Panc1 (cell line): ENCODE results near the gene SNED1.

Experiments
- POLR2AphosphoS5 ChIP-seq: IDR thresholded peaks from 2 replicates; pipeline ENCODE4 v1.6.1; 2012; ENCODE audit warnings: mild to moderate bottlenecking, low read depth, low read length, moderate library complexity
- SIN3A ChIP-seq: IDR thresholded peaks from 2 replicates; pipeline ENCODE4 v1.6.1; 2012; ENCODE audit warnings: low read depth, mild to moderate bottlenecking, low read length, moderate library complexity, borderline replicate concordance; ENCODE audit not compliant: insufficient read depth
- TF ChIP-seq, protein P1 (sequence below): fragments of 450-650 bp; IDR thresholded peaks from 2 replicates; pipeline ENCODE4 v1.5.1; 2017; ENCODE audit warnings: mild to moderate bottlenecking
- TF ChIP-seq, protein P2 (sequence below), 2 experiments: IDR thresholded peaks; 2 replicates each; pipeline ENCODE4 v1.6.1; 2011 to 2012; ENCODE audit warnings: low read depth in 2 of 2, control low read depth in 1 of 2, low read length in 1 of 2, mild to moderate bottlenecking in 1 of 2, moderate library complexity in 1 of 2; ENCODE audit not compliant: insufficient read depth in 1 of 2

DNA sequence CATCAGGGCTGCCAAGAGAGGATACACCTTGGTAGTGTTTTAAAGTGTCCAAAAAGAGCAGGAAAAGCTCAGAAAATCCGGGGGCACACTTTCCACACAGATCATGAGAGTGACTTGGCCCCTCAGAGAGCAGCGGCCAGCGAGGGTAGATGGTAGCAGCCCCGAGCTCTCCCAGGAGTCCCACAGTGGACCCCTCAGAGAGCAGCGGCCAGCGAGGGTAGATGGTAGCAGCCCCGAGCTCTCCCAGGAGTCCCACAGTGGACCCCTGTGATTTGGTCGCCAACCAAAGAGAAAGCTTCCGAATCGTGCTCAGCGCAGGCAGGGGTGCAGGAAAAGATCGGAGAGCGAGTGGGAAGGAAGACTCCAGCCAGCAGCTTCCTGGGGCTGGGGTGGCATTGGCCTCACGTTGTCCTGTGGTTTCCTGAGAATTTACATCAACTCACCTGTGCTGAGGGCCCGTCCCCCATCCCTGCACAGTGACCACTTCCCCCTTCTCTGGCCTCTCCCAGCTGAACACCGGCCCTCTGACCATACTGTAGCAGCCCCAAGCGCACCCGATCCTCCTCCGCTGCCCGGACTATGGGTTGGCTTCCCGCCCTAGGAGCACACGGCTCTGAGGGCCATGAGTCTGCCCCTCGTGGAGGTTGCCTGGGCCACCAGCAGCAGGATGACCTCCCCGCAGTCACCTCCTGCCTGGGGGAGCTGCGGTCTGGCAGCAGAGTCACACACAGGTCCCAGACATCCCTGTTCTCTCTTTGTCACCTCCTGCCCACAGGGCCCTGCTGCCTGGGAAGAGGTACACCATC is 69.9 kb downstream of the SNED1 start:
- TF ChIP-seq, protein P1, sequence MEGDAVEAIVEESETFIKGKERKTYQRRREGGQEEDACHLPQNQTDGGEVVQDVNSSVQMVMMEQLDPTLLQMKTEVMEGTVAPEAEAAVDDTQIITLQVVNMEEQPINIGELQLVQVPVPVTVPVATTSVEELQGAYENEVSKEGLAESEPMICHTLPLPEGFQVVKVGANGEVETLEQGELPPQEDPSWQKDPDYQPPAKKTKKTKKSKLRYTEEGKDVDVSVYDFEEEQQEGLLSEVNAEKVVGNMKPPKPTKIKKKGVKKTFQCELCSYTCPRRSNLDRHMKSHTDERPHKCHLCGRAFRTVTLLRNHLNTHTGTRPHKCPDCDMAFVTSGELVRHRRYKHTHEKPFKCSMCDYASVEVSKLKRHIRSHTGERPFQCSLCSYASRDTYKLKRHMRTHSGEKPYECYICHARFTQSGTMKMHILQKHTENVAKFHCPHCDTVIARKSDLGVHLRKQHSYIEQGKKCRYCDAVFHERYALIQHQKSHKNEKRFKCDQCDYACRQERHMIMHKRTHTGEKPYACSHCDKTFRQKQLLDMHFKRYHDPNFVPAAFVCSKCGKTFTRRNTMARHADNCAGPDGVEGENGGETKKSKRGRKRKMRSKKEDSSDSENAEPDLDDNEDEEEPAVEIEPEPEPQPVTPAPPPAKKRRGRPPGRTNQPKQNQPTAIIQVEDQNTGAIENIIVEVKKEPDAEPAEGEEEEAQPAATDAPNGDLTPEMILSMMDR: no peak
- no peak for TF ChIP-seq POLR2AphosphoS5
- no peak for TF ChIP-seq SIN3A
- TF ChIP-seq, protein P2, sequence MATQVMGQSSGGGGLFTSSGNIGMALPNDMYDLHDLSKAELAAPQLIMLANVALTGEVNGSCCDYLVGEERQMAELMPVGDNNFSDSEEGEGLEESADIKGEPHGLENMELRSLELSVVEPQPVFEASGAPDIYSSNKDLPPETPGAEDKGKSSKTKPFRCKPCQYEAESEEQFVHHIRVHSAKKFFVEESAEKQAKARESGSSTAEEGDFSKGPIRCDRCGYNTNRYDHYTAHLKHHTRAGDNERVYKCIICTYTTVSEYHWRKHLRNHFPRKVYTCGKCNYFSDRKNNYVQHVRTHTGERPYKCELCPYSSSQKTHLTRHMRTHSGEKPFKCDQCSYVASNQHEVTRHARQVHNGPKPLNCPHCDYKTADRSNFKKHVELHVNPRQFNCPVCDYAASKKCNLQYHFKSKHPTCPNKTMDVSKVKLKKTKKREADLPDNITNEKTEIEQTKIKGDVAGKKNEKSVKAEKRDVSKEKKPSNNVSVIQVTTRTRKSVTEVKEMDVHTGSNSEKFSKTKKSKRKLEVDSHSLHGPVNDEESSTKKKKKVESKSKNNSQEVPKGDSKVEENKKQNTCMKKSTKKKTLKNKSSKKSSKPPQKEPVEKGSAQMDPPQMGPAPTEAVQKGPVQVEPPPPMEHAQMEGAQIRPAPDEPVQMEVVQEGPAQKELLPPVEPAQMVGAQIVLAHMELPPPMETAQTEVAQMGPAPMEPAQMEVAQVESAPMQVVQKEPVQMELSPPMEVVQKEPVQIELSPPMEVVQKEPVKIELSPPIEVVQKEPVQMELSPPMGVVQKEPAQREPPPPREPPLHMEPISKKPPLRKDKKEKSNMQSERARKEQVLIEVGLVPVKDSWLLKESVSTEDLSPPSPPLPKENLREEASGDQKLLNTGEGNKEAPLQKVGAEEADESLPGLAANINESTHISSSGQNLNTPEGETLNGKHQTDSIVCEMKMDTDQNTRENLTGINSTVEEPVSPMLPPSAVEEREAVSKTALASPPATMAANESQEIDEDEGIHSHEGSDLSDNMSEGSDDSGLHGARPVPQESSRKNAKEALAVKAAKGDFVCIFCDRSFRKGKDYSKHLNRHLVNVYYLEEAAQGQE (IDR thresholded peaks at IDR 0.05; ENCODE audit: insufficient read depth in 1 of 2, low read depth in 2 of 2, low read length in 1 of 2): no peak
